ENCODE data around the gene COX19.

The COX19 gene

DNA sequence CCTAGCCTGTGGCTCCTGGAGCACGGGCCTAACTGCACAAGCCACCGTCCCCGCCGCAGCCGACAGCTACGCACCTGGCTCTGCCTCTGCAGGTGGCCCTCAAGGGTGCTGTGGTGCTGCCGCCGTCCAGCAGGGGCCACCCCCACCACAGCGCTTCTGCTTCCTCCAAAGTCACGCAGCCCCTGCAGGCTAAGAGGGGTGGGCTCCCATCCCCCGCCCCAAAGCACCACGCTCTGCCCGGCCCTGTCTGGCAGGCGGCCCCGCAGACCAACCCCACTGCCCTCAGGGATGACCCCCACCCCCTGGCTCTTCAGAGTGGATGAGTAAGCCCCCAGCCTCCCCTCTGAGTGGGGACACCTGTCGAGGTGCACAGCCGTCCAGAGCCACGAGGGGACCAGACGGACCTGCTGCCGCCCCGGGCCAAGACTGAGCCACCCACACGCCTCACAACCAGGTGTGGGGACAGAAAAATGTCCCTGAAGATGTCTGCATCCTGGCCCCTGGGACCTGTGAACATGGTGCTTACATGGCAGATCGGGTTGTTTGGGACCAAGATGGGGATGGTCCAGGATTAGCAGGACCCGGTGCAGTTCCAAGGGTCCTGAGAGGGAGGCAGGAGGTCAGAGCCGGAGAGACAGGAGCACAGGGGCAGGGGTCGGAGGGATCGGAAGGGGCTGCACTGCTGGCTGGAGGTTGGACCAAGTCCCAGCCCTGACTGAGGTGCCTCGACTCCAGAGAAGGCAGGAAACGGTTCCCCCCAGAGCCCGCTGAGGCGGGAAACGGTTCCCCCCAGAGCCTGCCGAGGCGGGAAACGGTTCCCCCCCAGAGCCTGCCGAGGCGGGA is 11.9 kb downstream of the COX19 start:
- in situ Hi-C loops (cut with HindIII; ENCODE audit: low sequenced_read_pairs): loop anchor here (25.0 kb wide), 1 partner anchor 176 kb away; no protein-coding TSS in a partner anchor

DNA sequence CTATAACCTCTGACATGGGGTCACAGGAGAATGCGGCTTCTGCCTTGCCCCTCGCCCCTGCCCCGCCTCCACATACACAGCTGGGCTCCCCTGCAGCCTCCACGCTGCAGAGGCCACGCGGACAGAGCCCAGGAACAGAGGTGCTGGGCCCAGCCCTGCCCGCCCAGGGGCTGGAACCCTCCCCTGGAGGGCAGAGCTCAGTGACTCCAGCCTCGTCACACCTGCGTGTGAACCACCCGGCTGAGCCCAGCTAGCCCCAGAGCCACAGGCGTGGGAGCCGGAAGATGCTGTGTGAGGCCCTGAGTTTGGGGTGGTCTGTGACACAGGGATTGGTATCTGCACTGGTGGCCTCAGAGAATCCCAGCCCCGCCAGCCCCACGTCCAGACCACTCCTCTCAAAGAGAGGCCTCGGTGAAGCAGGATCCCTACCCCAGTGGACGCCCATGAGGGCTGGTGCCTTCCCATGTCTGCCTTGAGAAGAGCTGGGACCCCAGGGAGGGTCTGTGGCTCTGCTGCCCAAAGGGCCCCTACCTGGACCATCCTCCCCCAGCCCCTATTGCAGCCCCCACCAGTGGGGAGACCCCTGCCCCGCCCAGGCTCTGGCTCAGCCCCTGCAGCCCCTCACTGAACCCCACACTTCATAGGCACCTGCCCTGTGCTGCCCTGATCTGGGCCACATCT is 12.8 kb downstream of the COX19 start:
- in situ Hi-C loops (cut with HindIII; ENCODE audit: low sequenced_read_pairs): loop anchor here (25.0 kb wide), 1 partner anchor 175 kb away; no protein-coding TSS in a partner anchor

DNA sequence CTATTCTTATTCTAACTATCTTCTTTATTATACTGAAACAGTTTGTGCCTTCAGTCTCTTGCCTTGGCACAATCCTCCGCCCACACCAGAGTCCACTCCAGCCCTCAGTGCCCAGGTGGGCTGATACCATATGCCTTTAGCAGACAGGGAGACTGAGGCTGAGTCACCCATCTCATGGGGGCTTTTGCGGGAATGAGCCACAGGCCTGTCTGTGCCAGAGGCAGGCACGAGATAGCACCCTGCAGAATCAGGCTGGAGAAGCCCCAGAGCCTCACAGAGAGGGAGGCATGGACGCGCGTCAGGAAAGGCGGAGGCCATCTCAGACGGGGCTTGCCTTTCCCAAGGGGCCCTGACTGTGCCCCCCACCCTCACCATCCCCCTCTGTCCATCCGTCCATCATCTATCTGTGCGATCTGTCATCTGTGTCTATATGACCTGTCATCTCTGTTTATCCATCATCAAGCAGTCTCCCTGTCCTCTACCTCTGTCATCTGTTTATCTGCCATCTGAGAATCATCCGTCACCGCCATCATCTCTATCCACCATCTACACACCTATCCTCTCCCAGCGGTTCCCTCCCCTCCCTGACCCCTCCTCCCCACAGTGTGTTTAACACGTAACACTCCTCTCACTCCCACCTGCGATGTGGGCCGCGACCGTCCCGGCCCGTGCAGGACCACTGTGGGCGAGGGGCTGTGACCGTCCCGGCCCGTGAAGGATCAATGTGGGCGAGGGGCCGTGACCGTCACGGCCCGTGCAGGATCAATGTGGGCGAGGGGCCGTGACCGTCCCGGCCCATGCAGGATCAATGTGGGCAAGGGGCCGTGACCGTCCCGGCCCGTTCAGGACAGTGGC is 13.6 kb downstream of the COX19 start:
- in situ Hi-C loops (cut with HindIII; ENCODE audit: low sequenced_read_pairs): loop anchor here (25.0 kb wide), 1 partner anchor 174 kb away; no protein-coding TSS in a partner anchor

DNA sequence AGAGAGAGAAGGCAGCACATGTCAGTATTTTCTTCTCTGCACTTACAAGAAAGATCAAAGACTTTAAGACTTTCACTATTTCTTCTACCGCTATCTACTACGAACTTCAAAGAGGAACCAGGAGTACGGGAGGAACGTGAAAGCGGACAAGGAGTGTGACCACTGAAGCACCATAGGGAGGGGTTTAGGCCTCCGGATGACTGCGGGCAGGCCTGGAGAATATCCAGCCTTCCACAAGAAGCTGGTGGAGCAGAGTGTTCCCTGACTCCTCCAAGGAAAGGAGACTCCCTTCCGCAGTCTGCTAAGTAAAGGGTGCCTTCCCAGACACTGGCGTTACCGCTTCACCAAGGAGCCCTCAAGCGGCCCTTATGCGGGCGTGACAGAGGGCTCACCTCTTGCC is 14.4 kb downstream of the COX19 start:
- in situ Hi-C loops (cut with HindIII; ENCODE audit: low sequenced_read_pairs): loop anchor here (25.0 kb wide), 1 partner anchor 174 kb away; no protein-coding TSS in a partner anchor

DNA sequence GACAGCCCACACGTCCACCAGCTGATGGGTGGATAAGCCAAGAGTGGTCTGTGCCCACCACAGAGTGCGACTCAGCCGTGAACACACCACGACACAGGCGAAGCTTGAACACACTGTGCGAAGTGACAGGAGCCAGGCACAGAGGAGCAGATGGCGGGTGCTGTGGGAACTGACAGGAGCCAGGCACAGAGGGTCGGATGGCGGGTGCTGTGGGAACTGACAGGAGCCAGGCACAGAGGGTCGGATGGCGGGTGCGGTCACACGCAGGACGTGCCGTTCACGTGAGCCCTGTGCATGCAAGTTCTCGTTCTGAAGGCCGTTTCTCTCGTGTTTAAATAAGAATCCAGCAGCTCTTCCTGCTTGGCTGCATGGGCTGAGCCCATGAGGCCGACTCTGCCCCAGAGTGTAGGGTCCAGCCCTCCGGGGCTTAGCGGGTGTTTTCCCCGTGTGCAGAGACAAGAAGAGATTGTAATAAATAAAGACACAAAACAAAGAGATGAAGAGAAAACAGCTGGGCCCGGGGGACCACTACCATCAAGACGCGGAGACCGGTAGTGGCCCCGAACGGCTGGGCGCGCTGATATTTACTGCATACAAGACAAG is 15.0 kb downstream of the COX19 start:
- in situ Hi-C loops (cut with HindIII; ENCODE audit: low sequenced_read_pairs): loop anchor here (25.0 kb wide), 1 partner anchor 173 kb away; no protein-coding TSS in a partner anchor

DNA sequence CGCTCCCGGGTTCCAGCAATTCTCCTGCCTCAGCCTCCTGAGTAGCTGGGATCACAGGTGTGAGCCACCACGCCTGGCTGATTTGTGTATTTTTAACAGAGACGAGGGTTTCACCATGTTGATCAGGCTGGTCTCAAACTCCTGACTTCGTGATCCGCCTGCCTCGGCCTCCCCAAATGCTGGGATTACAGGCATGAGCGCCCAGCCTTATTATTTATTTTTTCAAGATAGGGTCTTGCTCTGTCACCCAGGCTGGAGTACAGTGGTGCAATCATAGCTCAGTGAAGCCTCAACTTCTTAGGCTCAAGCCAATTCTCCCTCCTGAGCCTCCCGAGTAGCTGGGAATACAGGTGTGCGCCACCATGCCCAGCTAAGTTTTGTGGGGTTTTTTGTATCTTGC is 15.6 kb downstream of the COX19 start:
- in situ Hi-C loops (cut with HindIII; ENCODE audit: low sequenced_read_pairs): loop anchor here (25.0 kb wide), 1 partner anchor 172 kb away; no protein-coding TSS in a partner anchor

DNA sequence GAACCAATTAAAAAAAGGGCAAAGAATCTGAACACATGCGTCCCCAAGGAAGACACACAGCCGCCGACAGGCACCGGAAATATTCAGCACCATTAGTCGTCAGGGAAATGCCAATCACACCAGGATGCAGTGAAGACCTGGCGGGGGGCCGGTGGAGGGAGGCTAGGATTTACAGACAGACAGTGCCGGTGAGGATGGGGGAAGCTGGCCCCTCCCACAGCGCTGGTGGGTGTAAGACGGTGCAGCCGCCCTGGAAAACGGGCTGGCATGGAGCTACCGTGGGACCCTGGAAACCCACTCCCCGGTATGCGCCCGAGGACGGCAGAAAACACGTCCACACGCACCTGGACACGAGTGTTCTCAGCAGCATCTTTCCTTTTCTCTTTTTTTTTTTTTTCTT is 16.1 kb downstream of the COX19 start:
- in situ Hi-C loops (cut with HindIII; ENCODE audit: low sequenced_read_pairs): loop anchor here (25.0 kb wide), 1 partner anchor 172 kb away; no protein-coding TSS in a partner anchor

DNA sequence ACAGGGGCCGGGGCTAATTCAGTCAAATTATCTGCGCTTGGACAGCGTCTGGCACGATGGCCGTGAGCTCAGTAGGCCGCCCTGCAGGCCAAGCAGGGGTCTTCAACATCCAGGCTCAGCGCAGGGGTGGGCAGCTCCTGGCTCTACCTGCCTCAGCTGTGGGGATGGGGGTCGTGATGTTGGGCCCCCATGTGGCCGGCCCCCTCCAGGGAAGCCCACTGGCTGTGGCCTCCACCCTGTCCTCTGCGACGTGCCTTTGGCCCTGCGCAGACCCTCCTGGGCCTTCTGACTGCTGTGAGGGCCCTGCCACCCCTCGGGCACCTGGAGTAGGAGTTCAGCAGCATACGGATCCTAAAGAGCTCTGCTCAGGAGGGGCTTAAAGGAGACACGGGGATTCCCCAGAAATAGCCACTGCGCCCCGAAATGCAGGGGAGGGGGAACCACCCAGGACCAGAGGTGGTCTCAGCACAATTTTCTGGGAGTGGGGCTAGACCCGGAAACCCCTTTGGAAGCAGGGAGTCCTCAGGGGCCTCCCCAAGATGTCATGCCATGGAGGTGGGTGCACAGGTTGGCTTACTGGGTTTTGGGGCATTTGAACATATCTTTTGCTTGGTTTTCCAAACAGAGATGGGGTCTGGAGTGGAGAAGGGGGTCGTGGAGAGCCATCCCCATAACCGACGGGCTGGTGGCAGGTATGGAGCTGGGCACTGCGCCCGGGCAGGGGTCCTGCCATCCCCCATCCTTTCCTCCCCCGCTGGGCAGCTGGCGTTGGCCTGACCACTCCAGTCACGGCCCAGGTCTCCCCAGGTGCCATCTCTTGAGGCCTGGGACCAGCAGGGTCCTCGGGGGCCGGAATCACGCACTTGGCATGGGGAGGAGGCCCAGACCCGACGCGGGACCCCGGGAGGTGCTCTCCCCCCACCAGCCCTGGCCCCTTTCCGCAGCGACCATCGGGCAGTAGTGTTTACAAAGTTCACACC is 16.8 kb downstream of the COX19 start:
- in situ Hi-C loops (cut with HindIII; ENCODE audit: low sequenced_read_pairs): loop anchor here (25.0 kb wide), 1 partner anchor 171 kb away; no protein-coding TSS in a partner anchor

DNA sequence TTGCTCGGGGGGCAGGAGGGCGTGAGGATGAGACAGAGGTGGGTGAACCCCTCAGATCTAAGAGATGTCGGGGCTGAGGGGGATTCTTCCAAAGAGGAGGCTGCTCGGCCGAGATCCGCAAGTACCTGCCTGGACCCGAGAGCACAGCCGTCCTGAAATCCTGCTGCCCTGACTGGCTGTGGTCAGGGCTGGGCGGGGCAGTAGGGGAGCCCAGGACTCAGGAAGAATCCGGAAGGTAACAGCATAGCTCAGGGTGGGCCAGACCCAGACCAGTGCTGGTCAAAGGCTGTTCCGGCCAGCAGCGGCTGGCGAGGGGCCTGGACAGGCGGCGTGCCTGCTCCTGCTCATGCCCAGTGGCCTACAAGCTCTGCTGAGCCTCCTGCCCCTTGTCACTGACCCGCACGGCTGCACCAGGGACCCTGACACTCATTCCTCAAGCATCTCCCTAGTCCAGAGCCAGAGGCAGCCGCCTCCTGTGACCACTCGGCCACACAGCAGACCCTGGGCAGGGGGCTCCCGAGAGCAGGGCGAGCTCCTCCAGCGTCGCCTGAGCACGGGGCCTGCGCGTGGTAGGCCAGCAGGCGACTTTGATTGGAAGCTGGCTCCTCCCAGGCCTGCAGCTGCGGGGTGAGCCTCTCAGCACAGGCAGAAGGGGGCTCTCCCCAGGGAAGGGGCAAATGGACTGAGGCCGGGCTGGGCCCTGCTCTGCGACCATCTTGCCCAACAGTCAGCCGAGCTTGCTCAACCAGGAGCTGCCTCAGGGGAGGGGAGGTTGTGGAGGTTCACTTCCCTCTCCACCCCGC is 17.7 kb downstream of the COX19 start:
- in situ Hi-C loops (cut with HindIII; ENCODE audit: low sequenced_read_pairs): loop anchor here (25.0 kb wide), 1 partner anchor 170 kb away; no protein-coding TSS in a partner anchor

DNA sequence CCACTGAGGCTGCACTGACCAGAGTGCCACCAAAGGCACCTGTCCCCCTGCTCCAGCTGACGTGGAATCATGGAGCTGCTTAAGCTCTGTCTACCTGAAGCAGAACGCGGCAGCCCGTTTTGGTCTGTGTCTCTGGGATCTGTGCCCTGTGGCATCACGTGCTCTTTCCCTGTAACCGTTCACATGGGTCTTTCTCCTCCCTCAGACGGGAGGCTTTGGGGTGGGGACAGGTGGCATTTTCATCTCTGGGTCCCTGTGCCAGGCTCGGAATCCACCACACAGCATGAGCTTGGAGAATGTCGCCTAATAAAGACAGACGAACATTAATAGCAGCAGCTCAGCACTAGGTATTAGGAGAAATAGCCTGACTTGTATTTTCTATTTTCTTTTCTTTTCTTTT is 19.3 kb downstream of the COX19 start:
- in situ Hi-C loops (cut with HindIII; ENCODE audit: low sequenced_read_pairs): loop anchor here (25.0 kb wide), 1 partner anchor 169 kb away; no protein-coding TSS in a partner anchor

DNA sequence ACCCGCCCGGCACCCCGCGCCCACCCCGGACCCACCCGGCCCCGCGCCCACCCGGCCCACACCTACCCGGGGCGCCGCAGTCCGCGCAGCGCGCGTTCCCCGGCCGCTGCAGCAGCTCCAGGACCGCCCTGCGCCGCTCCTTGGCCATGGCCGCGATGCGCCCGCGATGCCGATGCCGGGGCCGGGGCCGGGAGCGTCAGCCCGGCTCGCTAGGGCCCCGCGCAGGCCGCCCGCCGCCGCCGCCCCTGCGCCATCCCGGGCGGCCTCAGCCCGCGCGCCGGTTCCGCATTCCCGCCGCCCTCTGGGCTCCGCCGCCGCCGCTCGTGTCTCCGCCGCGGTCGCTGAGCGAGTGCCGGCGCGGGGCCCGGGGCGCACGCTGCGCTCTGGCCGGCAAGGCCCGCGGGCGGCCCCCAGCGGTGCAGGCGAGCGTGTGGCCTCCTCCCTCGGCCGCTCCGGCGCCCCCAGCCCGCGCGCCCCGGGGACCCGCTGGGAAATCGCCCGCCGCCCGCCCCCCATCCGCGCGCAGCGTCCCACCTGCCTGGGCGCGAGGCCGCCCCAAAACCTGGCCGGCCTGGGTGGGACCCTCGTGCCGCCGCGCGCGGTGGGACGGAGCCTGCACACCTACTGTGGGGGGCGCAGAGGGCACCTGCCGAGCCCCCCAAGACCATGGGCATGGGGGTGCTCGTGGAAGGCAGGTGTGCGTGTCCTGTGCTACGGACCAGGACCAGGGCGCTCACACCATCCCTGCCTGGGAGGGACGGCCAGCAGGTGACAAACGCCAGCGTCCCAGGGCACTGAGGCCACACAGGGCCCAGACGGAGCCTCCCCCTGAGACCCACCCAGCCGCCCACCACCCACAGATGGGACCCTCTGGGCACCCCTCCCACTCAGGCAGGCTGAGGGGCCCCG is 20.8 kb downstream of the COX19 start, which contains the start of gene ADAP1:
Gene ADAP1, minus strand, starts transcription at position 351 of the 909 bp plus-strand sequence. Its CDS starts 203 bp downstream, at position 148.
- in situ Hi-C loops (cut with HindIII; ENCODE audit: low sequenced_read_pairs): loop anchor here (25.0 kb wide), 1 partner anchor 167 kb away; no protein-coding TSS in a partner anchor

DNA sequence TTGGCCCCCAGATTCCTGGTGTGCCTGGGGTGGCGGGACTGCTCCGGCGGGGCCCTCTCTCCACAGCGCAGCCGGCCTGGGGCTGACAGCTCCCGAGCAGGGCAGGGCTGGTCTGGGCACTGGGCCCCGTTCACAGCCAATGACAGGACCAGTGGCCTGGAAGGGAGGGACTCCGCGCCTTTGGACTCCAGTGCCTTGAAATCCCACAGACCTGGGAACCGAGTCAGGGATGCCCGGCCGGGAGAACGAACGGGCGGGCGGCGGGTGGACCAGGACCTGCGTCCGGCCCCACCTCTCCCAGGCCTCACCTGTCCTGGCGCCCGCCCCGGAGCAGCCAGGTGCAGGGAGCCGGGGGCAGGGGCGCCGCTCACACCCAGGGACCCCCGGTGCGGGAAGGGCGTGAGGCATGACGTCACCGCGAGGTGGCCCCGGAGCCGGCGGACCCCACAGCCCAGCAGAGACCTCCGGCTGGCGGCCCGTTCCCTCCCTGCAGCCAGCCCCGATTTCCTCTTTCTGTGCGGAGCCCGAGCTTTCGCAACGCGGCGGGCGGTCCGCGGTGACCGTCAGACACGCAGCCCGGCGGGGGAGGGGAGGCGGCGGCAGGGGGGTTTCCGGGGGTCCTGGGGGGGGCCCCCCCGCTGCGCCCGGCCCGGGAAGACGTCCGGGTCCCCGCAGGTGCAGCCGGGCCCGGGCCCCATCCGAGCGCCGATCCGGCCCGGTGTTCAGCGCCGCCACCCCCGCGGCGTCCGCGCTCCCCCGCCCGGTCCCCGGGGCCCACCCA is 21.6 kb downstream of the COX19 start:
- in situ Hi-C loops (cut with HindIII; ENCODE audit: low sequenced_read_pairs): loop anchor here (25.0 kb wide), 1 partner anchor 166 kb away; no protein-coding TSS in a partner anchor

DNA sequence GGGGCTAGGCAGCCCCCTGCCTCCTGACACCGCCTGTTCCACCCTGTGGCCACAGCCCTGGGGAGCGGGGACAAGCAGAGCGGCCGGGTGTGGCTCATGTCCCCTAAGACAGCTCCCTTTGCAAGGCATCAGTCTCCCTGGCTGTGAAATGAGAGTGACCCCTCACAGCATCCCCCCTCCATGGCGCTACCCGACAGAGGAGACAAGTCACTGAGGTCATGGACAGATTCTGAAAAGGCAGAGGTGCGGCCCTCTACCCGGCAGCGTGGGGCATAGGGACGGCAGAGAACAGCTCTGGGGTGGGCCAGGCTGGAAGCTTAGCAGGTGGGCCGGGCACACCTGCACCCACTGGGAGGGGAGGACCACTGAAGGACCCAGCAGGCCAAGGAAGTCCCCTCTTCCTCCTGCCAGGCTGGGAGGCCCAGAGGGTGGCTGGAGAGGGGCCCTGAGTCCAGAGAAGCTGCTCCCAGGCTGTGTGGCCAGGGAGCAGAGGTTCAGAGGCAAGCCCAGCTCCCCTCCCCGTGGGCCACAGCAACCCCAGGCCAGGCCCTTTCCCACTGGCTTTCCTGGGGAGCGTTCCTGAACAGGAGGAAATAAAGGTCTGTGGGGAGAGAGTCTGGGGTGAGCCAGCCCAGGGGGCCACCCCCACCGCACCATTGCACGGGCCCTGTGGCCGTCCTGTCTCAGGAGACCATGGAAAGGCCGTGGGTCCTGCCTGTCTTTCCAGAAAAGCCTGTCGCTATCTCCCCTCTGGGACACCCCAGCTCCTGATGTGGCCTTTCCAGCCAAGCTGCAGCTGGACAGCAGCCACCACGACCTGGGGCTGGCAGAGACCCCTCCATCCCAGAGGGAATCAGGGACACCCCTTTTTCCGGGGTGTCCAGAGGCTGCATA is 22.6 kb downstream of the COX19 start:
- in situ Hi-C loops (cut with HindIII; ENCODE audit: low sequenced_read_pairs): loop anchor here (25.0 kb wide), 1 partner anchor 165 kb away; no protein-coding TSS in a partner anchor

DNA sequence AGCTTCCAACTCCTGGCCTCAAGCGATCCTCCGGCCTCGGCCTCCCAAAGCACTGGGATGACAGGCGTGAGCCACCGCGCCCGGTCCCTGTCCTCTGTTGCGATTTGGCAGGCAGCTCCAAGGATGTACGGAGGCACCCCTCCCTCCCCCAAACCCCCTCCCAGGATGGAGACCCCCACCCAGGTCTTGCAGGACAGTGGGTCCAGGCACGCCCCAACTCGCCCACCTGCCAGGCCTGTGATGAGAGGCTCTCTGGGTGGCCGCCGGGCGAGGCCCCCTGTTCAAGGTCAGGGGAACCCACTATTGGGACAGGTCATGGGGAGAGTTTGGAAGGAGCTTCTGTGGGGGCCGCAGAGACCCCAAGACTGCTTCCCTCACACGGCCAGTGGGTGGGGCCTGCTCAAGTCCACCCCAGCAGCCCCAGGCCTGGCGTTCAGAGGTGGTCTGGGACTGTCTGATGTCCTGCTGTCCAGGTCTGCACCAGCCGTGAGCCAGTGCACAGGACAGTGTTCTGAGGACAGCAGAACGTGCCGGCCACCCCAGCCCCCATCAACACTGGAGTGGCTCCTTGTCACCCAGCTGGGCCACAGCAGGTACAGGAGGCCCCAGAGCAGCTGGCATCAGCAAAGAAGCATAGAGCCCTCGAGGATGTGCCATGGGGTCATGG is 23.3 kb downstream of the COX19 start:
- in situ Hi-C loops (cut with HindIII; ENCODE audit: low sequenced_read_pairs): loop anchor here (25.0 kb wide), 1 partner anchor 165 kb away; no protein-coding TSS in a partner anchor
